ENCODE measurements around the gene THPO.

THPO gene

GRCh38 chr3:184377882-184378445 is at the start of gene THPO:
Gene THPO (minus strand): TSS chr3:184378207. CDS start chr3:184376259, 1,948 bp downstream.
- DNase-seq (ENCODE audit: low read depth in 2 of 2, low spot score in 1 of 2), result no peak

DNA sequence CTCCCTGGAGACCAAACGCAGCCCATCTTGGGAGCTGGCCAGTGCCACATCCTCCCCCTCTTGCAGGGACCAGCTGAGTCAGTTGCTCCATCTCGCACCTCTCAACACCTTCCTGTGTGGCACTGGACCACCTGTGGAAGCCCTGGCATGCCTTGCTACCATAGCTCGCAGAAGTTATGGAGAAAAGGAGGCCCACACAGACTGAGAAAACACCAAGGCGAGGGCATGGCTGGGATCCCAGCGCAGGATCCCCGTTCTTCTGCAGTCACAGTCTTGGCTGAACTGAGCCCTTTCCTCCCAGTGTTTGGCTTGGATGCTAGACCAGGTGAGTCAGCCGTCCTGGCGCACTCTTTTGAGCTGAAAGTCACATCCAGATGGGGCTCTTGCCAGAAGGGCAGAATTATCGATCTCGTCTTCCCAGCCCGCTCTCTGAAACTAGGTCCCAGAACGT is 48.7 kb upstream of the THPO start:
- DNase-seq (ENCODE audit: low read depth in 2 of 2, low spot score in 1 of 2), result no peak

DNA sequence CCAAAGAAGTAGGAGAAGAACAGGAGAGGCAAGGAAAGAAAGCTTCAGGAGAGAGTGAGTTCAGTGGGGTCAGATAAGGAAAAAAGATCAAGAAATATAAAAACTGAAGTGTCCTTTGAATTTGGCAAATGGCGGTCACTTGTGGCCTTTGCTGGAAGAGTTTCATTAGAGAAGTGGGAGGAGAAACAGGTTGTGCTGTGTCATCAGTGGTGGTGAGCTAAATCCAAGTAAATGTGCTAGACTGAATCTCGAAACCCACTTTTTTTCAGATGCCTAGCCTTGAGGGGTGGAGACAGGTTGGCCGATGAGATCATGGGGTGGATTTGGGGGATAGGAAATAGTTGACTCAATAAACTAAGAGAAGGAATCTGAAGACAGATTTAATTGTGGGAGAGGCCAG is 45.6 kb upstream of the THPO start:
- DNase-seq (ENCODE audit: low read depth in 2 of 2, low spot score in 1 of 2), result no peak

- DNase-seq (ENCODE audit: low read depth in 2 of 2, low spot score in 1 of 2), result no peak
These were observed 41.2 kb upstream of the THPO start for GRCh38 chr3:184419171-184419570.

DNA sequence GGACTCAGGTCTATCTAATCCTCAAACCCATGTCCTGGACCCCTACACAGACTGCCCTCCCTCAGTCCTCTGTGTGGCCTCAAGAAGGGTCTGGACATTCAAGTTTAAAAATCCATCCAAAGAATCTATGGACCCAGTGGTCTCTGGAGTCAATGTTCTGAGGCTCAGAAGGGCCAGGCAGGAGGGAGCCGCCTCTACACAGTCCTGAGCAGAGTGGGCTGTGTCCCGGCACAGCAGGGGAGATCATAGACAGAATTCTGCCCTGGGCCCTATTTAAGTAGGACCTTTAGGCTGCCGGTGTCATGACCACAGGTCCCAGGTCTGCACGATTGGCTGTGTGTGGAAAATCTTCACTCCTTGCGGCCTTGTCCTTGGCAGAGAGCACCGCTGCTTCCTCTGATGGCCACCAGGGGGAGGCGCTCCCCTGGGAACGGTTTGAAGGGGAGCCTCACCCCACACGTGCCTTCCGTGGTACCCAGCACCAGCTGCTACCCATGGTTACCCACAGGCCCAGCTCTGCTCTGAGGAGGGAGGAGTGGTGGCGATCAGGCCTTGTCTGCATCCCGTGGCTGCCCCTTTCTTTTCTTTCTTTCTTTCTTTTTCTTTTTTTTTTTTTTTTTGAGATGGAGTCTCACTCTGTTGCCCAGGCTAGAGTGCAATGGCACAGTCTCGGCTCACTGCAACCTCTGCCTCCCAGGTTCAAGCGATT is 39.8 kb upstream of the THPO start:
- DNase-seq (ENCODE audit: low read depth in 2 of 2, low spot score in 1 of 2), result peak; percentile 28 to 31

- DNase-seq (ENCODE audit: low read depth in 2 of 2, low spot score in 1 of 2), result no peak
These were observed 37.1 kb upstream of the THPO start for GRCh38 chr3:184415203-184415490.

GRCh38 chr3:184414418-184415202 is 36.6 kb upstream of the THPO start:
- no peak for DNase-seq (ENCODE audit: low read depth in 2 of 2, low spot score in 1 of 2)

- DNase-seq (ENCODE audit: low read depth in 2 of 2, low spot score in 1 of 2), result no peak
These were observed 32.0 kb upstream of the THPO start for GRCh38 chr3:184409946-184410500.

DNA sequence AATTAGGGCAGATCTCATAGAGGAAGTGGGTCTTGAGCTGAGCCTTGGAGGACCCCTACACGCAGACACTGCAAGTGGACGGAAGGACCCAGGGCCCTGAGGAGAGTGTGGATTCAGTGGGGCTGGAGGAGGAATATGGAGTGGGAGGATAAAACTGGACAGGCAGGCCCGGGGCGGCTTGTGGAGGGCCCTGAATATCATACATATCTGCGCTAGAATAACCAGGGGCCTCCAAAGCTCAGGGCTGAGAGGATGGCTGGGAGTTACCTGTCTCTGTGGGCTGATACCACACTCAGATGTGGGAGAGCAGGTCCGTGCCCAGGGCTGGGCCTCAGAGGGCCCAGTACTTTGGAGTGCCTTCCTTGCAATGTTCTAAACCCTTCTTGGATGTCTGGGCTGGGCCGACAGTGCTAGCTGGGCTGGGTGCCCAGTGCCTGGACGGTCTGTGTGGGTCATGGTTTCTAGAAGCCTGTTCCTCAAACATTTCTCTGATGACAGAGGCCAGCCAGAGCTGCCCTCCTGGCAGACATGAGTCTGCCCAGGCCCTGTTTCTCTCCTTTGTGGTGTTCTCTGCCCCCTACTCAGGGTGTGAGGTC is 31.4 kb upstream of the THPO start:
- no peak for DNase-seq (ENCODE audit: low read depth in 2 of 2, low spot score in 1 of 2)

- DNase-seq (ENCODE audit: low read depth in 2 of 2, low spot score in 1 of 2), result no peak
These were observed 27.3 kb upstream of the THPO start for GRCh38 chr3:184405075-184406030.

GRCh38 chr3:184399410-184399809 is 21.4 kb upstream of the THPO start:
- DNase-seq (ENCODE audit: low read depth in 2 of 2, low spot score in 1 of 2), result no peak

DNA sequence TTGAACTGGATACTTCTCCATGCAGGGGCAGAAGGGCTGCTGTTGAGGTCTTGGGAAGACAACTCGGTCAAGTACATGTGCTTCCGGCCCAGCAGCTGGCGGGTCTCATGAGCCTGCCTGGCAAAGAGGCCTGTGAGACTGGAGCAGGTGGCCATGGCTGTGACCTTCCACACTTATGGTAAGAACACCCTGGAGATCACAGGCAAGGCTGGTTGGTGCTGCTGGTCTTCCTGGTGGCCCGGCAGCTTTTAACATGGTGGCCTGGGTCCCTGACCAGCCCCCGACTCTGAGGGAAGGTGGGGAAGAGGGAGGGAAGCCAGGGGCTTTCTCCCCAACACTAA is 17.3 kb upstream of the THPO start:
- no peak for DNase-seq (ENCODE audit: low read depth in 2 of 2, low spot score in 1 of 2)

- no peak for DNase-seq (ENCODE audit: low read depth in 2 of 2, low spot score in 1 of 2)
These were observed 13.3 kb upstream of the THPO start for GRCh38 chr3:184391266-184391665.

- DNase-seq (ENCODE audit: low read depth in 2 of 2, low spot score in 1 of 2), result no peak
These were observed 12.0 kb upstream of the THPO start for GRCh38 chr3:184389935-184390528.

DNA sequence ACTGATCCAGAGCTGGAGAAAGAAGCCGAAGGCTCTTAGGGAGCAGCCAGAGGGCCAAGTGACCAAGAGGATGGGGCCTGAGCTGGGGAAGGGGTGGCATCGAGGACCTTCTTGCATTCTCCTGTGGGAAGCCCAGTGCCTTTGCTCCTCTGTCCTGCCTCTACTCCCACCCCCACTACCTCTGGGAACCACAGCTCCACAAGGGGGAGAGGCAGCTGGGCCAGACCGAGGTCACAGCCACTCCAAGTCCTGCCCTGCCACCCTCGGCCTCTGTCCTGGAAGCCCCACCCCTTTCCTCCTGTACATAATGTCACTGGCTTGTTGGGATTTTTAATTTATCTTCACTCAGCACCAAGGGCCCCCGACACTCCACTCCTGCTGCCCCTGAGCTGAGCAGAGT is 11.4 kb upstream of the THPO start:
- DNase-seq (ENCODE audit: low read depth in 2 of 2, low spot score in 1 of 2), result no peak

DNA sequence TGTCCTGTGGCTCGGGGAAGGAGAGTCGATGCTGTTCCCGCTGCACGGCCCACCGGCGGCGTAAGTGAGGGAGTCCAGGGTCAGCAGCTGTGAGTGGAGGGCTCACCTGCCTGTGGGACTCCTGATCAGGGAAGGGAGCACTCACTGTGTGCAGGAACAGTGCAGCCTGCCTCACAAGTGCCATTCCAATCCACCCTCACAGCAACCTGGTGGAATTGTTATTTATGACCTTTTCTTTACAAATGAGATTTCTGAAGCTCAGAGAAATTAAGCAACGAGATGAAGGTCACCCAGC is 10.9 kb upstream of the THPO start:
- DNase-seq (ENCODE audit: low read depth in 2 of 2, low spot score in 1 of 2), result no peak

- no peak for DNase-seq (ENCODE audit: low read depth in 2 of 2, low spot score in 1 of 2)
These were observed 10.3 kb upstream of the THPO start for GRCh38 chr3:184388164-184388935.

DNA sequence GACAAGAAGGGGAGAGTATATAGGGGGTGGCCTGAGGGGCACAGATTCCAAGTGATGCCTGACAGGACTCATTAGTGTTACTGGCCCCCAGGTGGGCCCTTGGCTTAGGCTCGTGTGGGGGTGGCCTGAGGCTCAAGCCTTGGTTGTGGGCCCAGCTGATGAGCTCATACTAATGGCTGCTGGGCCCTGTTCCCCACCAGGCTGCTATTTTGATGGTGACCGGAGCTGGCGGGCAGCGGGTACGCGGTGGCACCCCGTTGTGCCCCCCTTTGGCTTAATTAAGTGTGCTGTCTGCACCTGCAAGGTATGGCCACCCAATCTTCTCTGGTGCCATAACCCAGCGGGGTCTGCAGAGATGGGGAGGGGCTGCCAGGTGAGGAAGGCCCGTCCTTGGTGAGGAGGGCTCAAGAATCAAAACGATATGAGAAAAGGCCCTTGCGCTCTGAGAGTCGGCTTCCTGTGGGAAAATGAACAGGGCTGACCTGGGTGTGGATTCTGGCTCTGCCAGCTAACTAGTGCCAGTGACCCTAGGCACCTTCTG is 9.2 kb upstream of the THPO start:
- DNase-seq (ENCODE audit: low read depth in 2 of 2, low spot score in 1 of 2), result no peak

DNA sequence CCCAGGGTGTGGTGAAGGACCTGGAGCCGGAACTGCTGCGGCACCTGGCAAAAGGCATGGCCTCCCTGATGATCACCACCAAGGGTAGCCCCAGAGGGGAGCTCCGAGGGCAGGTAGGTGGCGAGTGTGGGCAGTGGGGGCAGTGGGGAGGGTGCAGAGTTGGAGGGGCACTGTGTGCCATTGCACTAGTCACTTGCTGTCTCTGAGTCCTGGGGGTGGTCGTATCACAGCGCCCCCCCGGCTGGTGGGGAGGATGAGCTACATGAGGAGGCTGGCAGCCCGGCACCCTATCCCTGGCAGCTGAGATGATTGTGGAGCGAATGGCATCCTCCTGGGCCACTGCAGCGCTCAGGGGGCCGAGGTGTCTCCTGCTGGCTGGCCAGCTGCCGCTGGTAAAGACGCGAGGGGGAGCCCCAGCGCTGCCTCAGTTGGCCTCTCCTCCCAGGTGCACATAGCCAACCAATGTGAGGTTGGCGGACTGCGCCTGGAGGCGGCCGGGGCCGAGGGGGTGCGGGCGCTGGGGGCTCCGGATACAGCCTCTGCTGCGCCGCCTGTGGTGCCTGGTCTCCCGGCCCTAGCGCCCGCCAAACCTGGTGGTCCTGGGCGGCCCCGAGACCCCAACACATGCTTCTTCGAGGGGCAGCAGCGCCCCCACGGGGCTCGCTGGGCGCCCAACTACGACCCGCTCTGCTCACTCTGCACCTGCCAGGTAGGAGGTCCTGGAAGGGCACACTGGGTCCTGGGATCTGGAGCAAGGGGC is 8.2 kb upstream of the THPO start:
- DNase-seq (ENCODE audit: low read depth in 2 of 2, low spot score in 1 of 2), result no peak
